Smooth muscle cell (in vitro differentiated cells): Measurements from ENCODE around the gene USP15. TPM values are rescaled to one million over a fixed set of nuclear protein-coding genes. Genes with fewer than 3 reads are reported as not detected.

Experiments used
- DNase-seq: peaks from one replicate; lab custom pipeline; 2025; ENCODE audit not compliant: unreplicated experiment; lab: John Stamatoyannopoulos, UW
- H2AFZ ChIP-seq: fragments of 200-600 bp; sonication (generic); 2 replicates; pipeline ENCODE4 v1.6.0; 2016; ENCODE audit warnings: antibody characterized with exemption, low read depth, mild to moderate bottlenecking
- H3F3A ChIP-seq: fragments of 200-600 bp; sonication (generic); 2 replicates; pipeline ENCODE4 v1.6.0; 2017; ENCODE audit warnings: antibody characterized with exemption, low read depth
- H3K27ac ChIP-seq: fragments of 200-600 bp; sonication (generic); 2 replicates; pipeline ENCODE4 v1.5.1; 2016; ENCODE audit warnings: low read depth, mild to moderate bottlenecking
- H3K27me3 ChIP-seq: fragments of 200-600 bp; sonication (generic); 2 replicates; pipeline ENCODE4 v1.6.1; 2016; ENCODE audit warnings: low read depth, mild to moderate bottlenecking
- H3K36me3 ChIP-seq: fragments of 200-600 bp; sonication (generic); 2 replicates; pipeline ENCODE4 v1.5.1; 2016; ENCODE audit warnings: low read depth
- H3K4me1 ChIP-seq: fragments of 200-600 bp; sonication (generic); 2 replicates; pipeline ENCODE4 v1.5.1; 2016; ENCODE audit warnings: low read depth
- H3K4me2 ChIP-seq: fragments of 200-600 bp; sonication (generic); 2 replicates; pipeline ENCODE4 v1.6.0; 2016; ENCODE audit warnings: mild to moderate bottlenecking
- H3K4me3 ChIP-seq: fragments of 200-600 bp; sonication (generic); 2 replicates; pipeline ENCODE4 v1.5.1; 2016; ENCODE audit warnings: mild to moderate bottlenecking
- H3K79me2 ChIP-seq: fragments of 200-600 bp; sonication (generic); 2 replicates; pipeline ENCODE4 v1.6.0; 2016; ENCODE audit warnings: low read depth, mild to moderate bottlenecking
- H3K9ac ChIP-seq: fragments of 200-600 bp; sonication (generic); 2 replicates; pipeline ENCODE4 v1.6.0; 2016; ENCODE audit warnings: low read depth
- H3K9me3 ChIP-seq: fragments of 200-600 bp; sonication (generic); replicated peaks from 2 replicates; pipeline ENCODE4 v1.5.1; 2016; ENCODE audit warnings: low read depth
- H4K20me1 ChIP-seq: fragments of 200-600 bp; sonication (generic); 2 replicates; pipeline ENCODE4 v1.6.0; 2016; ENCODE audit warnings: low read depth
- WGBS: methylation state at CpG from one replicate; pipeline ENCODE4 v1.1.7; 2016; ENCODE audit warnings: low lambda C conversion rate; 5-methylcytosine and 5-hydroxymethylcytosine counted together
- polyA plus RNA-seq: library from polyadenylated mRNA; unstranded; fragments of >200 nt; fragmentation: Nextera tagmentation; extraction: Ambion mirVana; gene quantifications from 2 replicates; pipeline ENCODE4 v1.2.1, GENCODE V29; 2016
- total RNA-seq: library from RNA; depleted of rRNA; stranded (reverse); fragments of >200 nt; gene quantifications from 2 replicates; pipeline ENCODE4 v1.2.3, GENCODE V29; 2014
- TF ChIP-seq, protein P1 (sequence below): fragments of 200-600 bp; sonication (generic); IDR thresholded peaks from 2 replicates; pipeline ENCODE4 v1.5.1; 2017; ENCODE audit warnings: borderline replicate concordance, mild to moderate bottlenecking, antibody characterized with exemption; ENCODE audit not compliant: insufficient read depth, poor library complexity, severe bottlenecking

The USP15 gene
- total and polyA plus RNA-seq, 2 experiments from 2014 or later = 28.7 to 53.5 TPM

DNA sequence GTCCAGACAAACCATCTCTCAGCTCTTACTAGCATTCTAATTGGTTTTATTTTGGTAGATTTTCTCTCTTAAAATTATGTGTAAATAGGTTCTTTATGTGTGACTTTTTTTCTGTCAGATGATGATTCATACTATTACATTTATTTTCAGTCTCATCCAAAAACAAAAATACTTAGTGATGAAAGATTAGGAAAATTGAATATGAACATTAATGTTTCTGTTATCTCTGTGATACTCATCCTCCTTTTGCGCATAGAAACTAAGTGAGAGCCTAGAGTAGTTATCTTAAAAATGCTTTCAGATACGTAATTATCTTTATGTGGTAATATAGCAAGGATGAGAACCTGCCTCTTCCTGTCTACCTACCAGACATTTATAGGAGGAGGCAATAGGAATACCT, 122.3 kb downstream of the USP15 start:
- H3K79me2 ChIP-seq = peaks cover 3% of the 10 kb centered on the region
- H3K4me1 ChIP-seq = no peaks in the 10 kb centered on the region
- peaks cover 14% of the 10 kb centered on the region for H3K36me3 ChIP-seq
- H2AFZ ChIP-seq = no peak overlapping the region
- H3F3A ChIP-seq = no peaks in the 10 kb centered on the region
- WGBS = 92% methylated on average over 2 of the region's 2 CpGs
- no peak overlapping the region for H3K4me3 ChIP-seq
- peaks cover 13% of the 10 kb centered on the region for H4K20me1 ChIP-seq
- TF ChIP-seq, protein P1, sequence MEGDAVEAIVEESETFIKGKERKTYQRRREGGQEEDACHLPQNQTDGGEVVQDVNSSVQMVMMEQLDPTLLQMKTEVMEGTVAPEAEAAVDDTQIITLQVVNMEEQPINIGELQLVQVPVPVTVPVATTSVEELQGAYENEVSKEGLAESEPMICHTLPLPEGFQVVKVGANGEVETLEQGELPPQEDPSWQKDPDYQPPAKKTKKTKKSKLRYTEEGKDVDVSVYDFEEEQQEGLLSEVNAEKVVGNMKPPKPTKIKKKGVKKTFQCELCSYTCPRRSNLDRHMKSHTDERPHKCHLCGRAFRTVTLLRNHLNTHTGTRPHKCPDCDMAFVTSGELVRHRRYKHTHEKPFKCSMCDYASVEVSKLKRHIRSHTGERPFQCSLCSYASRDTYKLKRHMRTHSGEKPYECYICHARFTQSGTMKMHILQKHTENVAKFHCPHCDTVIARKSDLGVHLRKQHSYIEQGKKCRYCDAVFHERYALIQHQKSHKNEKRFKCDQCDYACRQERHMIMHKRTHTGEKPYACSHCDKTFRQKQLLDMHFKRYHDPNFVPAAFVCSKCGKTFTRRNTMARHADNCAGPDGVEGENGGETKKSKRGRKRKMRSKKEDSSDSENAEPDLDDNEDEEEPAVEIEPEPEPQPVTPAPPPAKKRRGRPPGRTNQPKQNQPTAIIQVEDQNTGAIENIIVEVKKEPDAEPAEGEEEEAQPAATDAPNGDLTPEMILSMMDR = no peak
- no peaks in the 10 kb centered on the region for H3K9me3 ChIP-seq
- no peak overlapping the region for H3K4me2 ChIP-seq
- no peak for DNase-seq
- no peak overlapping the region for H3K27ac ChIP-seq
- H3K27me3 ChIP-seq = no peaks in the 10 kb centered on the region
- H3K9ac ChIP-seq = no peak overlapping the region

DNA sequence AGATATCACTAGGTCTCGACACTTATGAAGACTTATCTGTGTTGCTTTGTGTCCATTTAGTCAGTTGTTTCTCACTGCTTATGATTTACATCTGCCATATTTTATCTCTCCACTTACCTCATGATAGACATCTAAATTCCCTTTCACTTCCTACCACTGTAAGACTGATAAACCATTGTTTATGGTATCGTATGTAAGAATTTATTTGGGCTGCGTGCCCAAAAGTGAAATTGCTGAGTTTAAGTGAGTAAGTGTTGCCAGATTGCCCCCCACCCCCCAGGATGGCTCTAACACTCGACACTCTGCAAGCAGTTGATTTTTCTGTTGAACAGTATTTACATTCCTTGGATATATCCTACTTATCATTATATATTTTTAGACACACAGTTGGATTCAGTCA, 136.5 kb downstream of the USP15 start:
- Histone ChIP-seq H3F3A (no peaks in the 10 kb centered on the region), H3K27ac (no peak overlapping the region)

DNA sequence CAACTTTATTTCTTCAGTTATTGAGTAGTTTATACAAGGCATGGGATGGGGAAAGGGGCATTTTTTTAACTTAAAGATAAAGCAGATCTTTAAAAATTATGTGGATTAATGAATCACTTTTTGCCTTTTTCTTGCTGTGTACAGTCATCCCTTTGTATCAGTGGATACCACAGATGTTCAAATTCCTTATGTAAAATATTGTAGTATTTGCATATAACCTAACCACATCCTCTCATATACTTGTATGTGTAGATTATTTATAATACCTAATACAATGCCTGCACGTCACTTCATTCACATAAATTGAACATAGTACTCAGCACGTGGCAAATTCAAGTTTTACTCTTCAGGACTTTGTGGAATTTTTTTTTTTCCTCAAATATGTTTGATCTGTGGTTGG, 139.9 kb downstream of the USP15 start:
- Histone ChIP-seq H3K27ac (no peak overlapping the region), H3F3A (no peaks in the 10 kb centered on the region), H3K4me3 (no peak overlapping the region), H2AFZ (no peak overlapping the region), H4K20me1 (no peaks in the 10 kb centered on the region), H3K27me3 (no peaks in the 10 kb centered on the region), H3K36me3 (peaks cover 17% of the 10 kb centered on the region), H3K79me2 (no peaks in the 10 kb centered on the region), H3K9me3 (no peaks in the 10 kb centered on the region), H3K9ac (no peak overlapping the region), H3K4me2 (no peak overlapping the region), H3K4me1 (no peaks in the 10 kb centered on the region)
- WGBS = 88% methylated on average over 2 of the region's 2 CpGs
- DNase-seq = no peak
- TF ChIP-seq, protein P1 = no peak

More for the DNA sequence above, 136.5 kb downstream of the USP15 start:
- TF ChIP-seq, protein P1 = no peak
- Histone ChIP-seq H3K9ac (no peak overlapping the region), H3K9me3 (no peaks in the 10 kb centered on the region), H3K79me2 (no peaks in the 10 kb centered on the region), H2AFZ (no peak overlapping the region), H3K27me3 (no peaks in the 10 kb centered on the region), H4K20me1 (no peaks in the 10 kb centered on the region), H3K36me3 (peaks cover 38% of the 10 kb centered on the region), H3K4me2 (no peak overlapping the region), H3K4me1 (no peaks in the 10 kb centered on the region), H3K4me3 (no peak overlapping the region)
- DNase-seq = no peak
- WGBS = 92% methylated on average over 4 of the region's 4 CpGs

DNA sequence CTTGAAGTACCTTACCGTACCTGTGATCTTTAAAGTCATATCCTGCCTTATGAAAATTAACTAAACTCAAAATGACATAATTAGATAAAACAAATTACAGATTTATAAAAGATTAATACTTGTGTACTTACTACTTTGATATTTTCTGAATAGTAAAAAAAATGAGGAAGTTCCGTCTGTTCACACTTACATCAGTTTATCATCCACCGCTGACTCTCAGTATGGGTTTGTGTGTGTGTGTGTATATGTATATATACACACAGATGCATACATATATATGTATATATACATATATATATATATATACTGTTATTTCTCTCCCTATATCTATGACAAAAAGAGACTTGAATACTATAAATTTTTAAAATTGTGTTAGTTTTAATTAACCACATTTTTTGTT, 141.4 kb downstream of the USP15 start:
- WGBS = 97% methylated on average over 3 of the region's 3 CpGs
- no peak overlapping the region for H3K4me3 ChIP-seq

More for the DNA sequence above, 141.4 kb downstream of the USP15 start:
- Histone ChIP-seq H3K36me3 (peaks cover 8% of the 10 kb centered on the region), H3K9me3 (no peaks in the 10 kb centered on the region), H3K79me2 (no peaks in the 10 kb centered on the region), H3F3A (no peaks in the 10 kb centered on the region), H3K4me1 (no peaks in the 10 kb centered on the region), H3K9ac (no peak overlapping the region), H3K27ac (no peak overlapping the region), H2AFZ (no peak overlapping the region), H3K27me3 (no peaks in the 10 kb centered on the region), H3K4me2 (no peak overlapping the region), H4K20me1 (no peaks in the 10 kb centered on the region)
- no peak for DNase-seq
- TF ChIP-seq, protein P1 = no peak
